Upper lobe of left lung (tissue), 6 donors: Measurements from ENCODE around the gene KIF13A. TPM values are rescaled to one million over a fixed set of nuclear protein-coding genes. Genes with fewer than 3 reads are reported as not detected.
"Not testable (repeated sequence)": the region's sequence is repeated elsewhere in the genome, so short reads cannot be mapped to it uniquely, and the experiment has no call there.

Source experiments
- ATAC-seq, 2 donors: fragments of 200-7000 bp; cut with Tn5 transposase; one replicate each; pipeline ENCODE4 v1.9.1; 2022; ENCODE audit warnings: mild to moderate bottlenecking in 2 of 2, moderate library complexity in 2 of 2; ENCODE audit not compliant: low FRiP score in 2 of 2
- DNase-seq, 2 donors: peaks; one replicate each; pipeline ENCODE4 v3.0.0-alpha.2; 2019 to 2020
- H3K27ac ChIP-seq, 4 donors: fragments of 200-600 bp; sonication (generic); one replicate each; pipeline ENCODE4 v1.5.1; 2016 to 2019
- H3K27me3 ChIP-seq, 4 donors: fragments of 200-600 bp; sonication (generic); one replicate each; pipeline ENCODE4 v1.5.1; 2017 to 2019
- H3K36me3 ChIP-seq, 4 donors: fragments of 200-600 bp; sonication (generic); one replicate each; pipeline ENCODE4 v1.5.1; 2016 to 2019
- H3K4me1 ChIP-seq, 4 donors: fragments of 200-600 bp; sonication (generic); one replicate each; pipeline ENCODE4 v1.5.1; 2018 to 2019
- H3K4me3 ChIP-seq, 4 donors: fragments of 200-600 bp; sonication (generic); one replicate each; pipeline ENCODE4 v1.5.1; 2017 to 2019; ENCODE audit warnings: mild to moderate bottlenecking in 2 of 4, moderate library complexity in 1 of 4
- H3K9me3 ChIP-seq, 4 donors: fragments of 200-600 bp; sonication (generic); one replicate each; pipeline ENCODE4 v1.5.1; 2018 to 2019
- CTCF ChIP-seq, 6 experiments: fragments of 450-650 bp in 4 of 6; fragments of 200-600 bp in 2 of 6; sonication (generic) in 2 of 6; IDR thresholded peaks; one replicate each; pipeline ENCODE4 v1.5.1; 2016 to 2019; ENCODE audit warnings: antibody characterized with exemption in 6 of 6
- EP300 ChIP-seq, 4 donors: sonication (generic); formaldehyde crosslinking; IDR thresholded peaks; one replicate each; pipeline ENCODE4 v1.5.1; 2017; ENCODE audit warnings: antibody characterized with exemption in 4 of 4, control low read depth in 2 of 4
- POLR2A ChIP-seq, 4 donors: fragments of 450-650 bp; IDR thresholded peaks; one replicate each; pipeline ENCODE4 v1.5.1; 2016 to 2017; ENCODE audit warnings: antibody characterized with exemption in 4 of 4, mild to moderate bottlenecking in 2 of 4
- POLR2AphosphoS5 ChIP-seq, 2 donors: sonication (generic); formaldehyde crosslinking; IDR thresholded peaks; one replicate each; pipeline ENCODE4 v1.5.1; 2017; ENCODE audit warnings: antibody characterized with exemption in 2 of 2
- WGBS, 2 donors: methylation state at CpG; one replicate each; pipeline ENCODE4 v1.1.5; 2017 to 2018; 5-methylcytosine and 5-hydroxymethylcytosine counted together
- total RNA-seq, 6 donors: library from RNA; depleted of rRNA in 4 of 6; stranded (reverse); fragments of >200 nt in 4 of 6; gene quantifications; one replicate each; pipeline versions ENCODE4 v1.1.0 to v1.2.1, GENCODE V29; 2016 to 2021
- donor health status: DM: no; HTN: no; CAD: no; lungs with moderate emphysema.
- donor health status: DM: no; HTN: yes; CAD: no; lungs with severe emphysema.

KIF13A gene
- total RNA-seq, 6 donors from 2014 or later, result 35.8 to 59.9 (median 49.0) TPM

- peaks cover 0 to 8% (median 0%) of the 10 kb centered on the region in 4 donors for H3K36me3 ChIP-seq
- ATAC-seq (no peak), DNase-seq (no peak)
- H3K27me3 ChIP-seq, result no peaks in the 10 kb centered on the region
- H3K27ac ChIP-seq, result no peak overlapping the region
- H3K4me1 ChIP-seq, result peaks cover 0 to 6% (median 4%) of the 10 kb centered on the region in 4 donors
- H3K4me3 ChIP-seq, result no peak overlapping the region
- H3K9me3 ChIP-seq, result no peaks in the 10 kb centered on the region
- WGBS, 2 donors, result 95 to 100% methylated on average over 4 of the region's 4 CpGs
- TF ChIP-seq POLR2AphosphoS5 (IDR thresholded peaks at IDR 0.05), result no peak
- TF ChIP-seq CTCF (IDR thresholded peaks at IDR 0.05), result no peak
- no peak for TF ChIP-seq EP300 (IDR thresholded peaks at IDR 0.05)
- TF ChIP-seq POLR2A (IDR thresholded peaks at IDR 0.05), result no peak
Measured at GRCh38 chr6:17859846-17860245, 127.6 kb downstream of the KIF13A start.

- H3K9me3 ChIP-seq, result no peaks in the 10 kb centered on the region
- DNase-seq (peak in 1 of 2 donors; percentile 31), ATAC-seq (no peak)
- no peak overlapping the region for H3K4me3 ChIP-seq
- H3K27ac ChIP-seq, result no peak overlapping the region
- no peak for TF ChIP-seq POLR2A (IDR thresholded peaks at IDR 0.05)
- TF ChIP-seq POLR2AphosphoS5 (IDR thresholded peaks at IDR 0.05), result no peak
- no peak for TF ChIP-seq EP300 (IDR thresholded peaks at IDR 0.05)
- no peak for TF ChIP-seq CTCF (IDR thresholded peaks at IDR 0.05)
- peaks cover 0 to 9% (median 0%) of the 10 kb centered on the region in 4 donors for H3K36me3 ChIP-seq
- H3K27me3 ChIP-seq, result no peaks in the 10 kb centered on the region
- peaks cover 0 to 6% (median 0%) of the 10 kb centered on the region in 4 donors for H3K4me1 ChIP-seq
Measured at GRCh38 chr6:17858584-17858983, 128.9 kb downstream of the KIF13A start.

- not testable (repeated sequence) for H3K4me3 ChIP-seq, H3K4me1 ChIP-seq, ATAC-seq, H3K27ac ChIP-seq, H3K9me3 ChIP-seq, H3K36me3 ChIP-seq, DNase-seq, H3K27me3 ChIP-seq
- 83 to 89% methylated on average over 7 of the region's 7 CpGs for WGBS, 2 donors
Measured at GRCh38 chr6:17857188-17857587, 130.2 kb downstream of the KIF13A start.

GRCh38 chr6:17856306-17856705 is 131.1 kb downstream of the KIF13A start:
- TF ChIP-seq POLR2AphosphoS5 (IDR thresholded peaks at IDR 0.05) (no peak), CTCF (IDR thresholded peaks at IDR 0.05) (no peak), POLR2A (IDR thresholded peaks at IDR 0.05) (no peak), EP300 (IDR thresholded peaks at IDR 0.05) (no peak)
- 91 to 93% methylated on average over 3 of the region's 3 CpGs for WGBS, 2 donors
- Histone ChIP-seq H3K27ac (no peak overlapping the region), H3K4me3 (no peak overlapping the region), H3K27me3 (no peaks in the 10 kb centered on the region), H3K9me3 (no peaks in the 10 kb centered on the region), H3K36me3 (peaks cover 0 to 9% (median 0%) of the 10 kb centered on the region in 4 donors), H3K4me1 (peaks cover 8 to 12% (median 10%) of the 10 kb centered on the region in 4 donors)
- DNase-seq (no peak), ATAC-seq (peak in 1 of 2 donors; percentile 46)

DNA sequence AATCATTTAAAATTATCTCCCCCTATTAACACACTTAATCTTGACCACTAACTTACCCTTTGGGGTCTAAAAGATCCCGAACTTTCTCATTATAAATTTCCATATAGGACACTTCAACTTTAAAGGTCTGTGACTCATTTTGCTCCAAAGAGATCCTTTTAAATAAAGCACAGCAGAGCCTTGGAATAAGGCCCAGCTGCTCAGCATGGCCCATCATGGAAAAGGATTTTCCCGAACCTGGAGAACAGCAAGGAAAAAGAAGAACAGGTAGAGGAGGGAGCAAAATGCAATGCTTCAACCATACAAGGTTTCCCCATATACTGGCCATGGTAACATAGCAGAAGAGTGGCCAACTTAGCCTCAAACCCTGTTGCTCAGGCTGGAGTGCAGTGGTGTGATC is 132.1 kb downstream of the KIF13A start:
- Histone ChIP-seq H3K27me3 (no peaks in the 10 kb centered on the region), H3K27ac (no peak overlapping the region), H3K9me3 (no peaks in the 10 kb centered on the region), H3K36me3 (peaks cover 0 to 14% (median 1%) of the 10 kb centered on the region in 4 donors), H3K4me3 (no peak overlapping the region), H3K4me1 (peaks cover 9 to 13% (median 11%) of the 10 kb centered on the region in 4 donors)
- DNase-seq (no peak), ATAC-seq (no peak)
- TF ChIP-seq CTCF (IDR thresholded peaks at IDR 0.05) (no peak), EP300 (IDR thresholded peaks at IDR 0.05) (no peak), POLR2AphosphoS5 (IDR thresholded peaks at IDR 0.05) (no peak)
- 94 to 100% methylated on average over 2 of the region's 2 CpGs for WGBS, 2 donors
